NCI-H748 (cell line): Measurements from ENCODE around the gene PDE8A.
"Not testable (repeated sequence)": the region's sequence is repeated elsewhere in the genome, so short reads cannot be mapped to it uniquely, and the experiment has no call there.

Experiments
- DNase-seq: peaks from one replicate; lab custom pipeline; 2025; ENCODE audit not compliant: unreplicated experiment; lab: John Stamatoyannopoulos, UW

Gene PDE8A

DNA sequence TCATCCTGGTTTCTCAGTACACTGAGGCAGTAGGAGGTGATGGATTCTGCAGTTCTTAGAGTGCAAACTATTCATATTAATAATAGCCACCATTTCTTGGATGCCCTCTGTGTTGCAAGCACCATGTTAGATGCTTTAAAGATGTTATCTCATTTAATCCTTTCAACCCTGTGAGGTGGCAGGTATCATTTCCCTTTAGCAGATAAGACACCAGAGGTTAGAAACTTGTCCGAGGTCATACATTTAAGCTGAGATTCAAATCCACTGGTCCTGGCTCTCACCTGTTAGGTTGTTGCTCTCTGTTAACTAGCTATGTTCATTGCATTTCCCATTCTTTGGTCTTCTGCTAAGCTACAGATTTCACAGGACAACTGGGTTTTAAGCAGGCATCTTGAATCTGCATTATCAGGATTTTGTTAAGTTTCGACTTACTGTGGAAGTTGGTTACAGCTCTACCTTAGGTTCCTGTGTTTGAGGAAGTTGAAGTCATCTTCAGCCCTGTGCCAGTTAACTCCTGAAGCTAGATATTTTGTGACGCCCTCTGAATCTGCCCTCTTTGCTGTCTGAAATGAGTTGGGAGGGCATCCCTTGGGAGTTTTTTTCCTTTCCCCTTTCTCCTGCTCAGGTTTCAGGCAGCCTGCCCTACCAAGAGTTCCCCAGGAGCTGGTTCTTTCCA, 6.4 kb downstream of the PDE8A start:
- no peak for DNase-seq

DNA sequence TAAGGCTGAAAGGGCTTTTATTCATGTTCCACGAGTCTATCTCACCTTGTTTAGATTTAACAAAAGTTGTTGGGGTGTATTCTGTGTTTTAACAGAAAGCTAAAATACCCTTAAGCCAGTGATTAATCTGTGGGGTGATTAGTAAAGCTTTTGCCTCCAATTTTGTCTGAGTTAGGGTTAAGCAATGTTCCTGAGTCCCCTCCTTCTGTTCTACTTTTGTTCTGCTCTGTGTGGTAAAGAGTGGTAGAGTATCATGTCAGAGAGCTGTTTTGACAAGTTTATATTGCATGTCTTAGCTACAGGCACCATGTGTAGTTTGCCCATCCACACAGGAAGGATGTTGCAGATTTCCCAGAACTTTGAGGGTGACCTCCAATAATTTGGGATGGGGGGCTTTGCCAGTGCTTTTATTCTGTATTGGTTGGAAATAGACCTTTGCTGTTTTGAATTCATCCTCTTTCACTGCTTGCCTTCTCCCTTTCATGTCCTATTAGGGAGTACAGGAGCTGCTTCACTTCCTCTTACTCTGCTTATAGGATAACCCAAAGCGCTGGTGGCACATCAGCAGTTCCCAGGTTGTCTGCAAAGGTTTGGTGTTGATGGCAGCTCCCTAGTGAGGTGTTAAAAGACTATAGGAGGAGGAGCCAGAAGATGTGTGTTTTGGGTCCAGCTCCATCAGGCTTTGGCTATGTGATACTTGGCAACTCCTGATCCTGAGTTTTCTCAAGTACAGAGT, 7.4 kb downstream of the PDE8A start:
- no peak for DNase-seq

- DNase-seq = no peak
Measured at GRCh38 chr15:84990507-84990906, 8.9 kb downstream of the PDE8A start.

DNA sequence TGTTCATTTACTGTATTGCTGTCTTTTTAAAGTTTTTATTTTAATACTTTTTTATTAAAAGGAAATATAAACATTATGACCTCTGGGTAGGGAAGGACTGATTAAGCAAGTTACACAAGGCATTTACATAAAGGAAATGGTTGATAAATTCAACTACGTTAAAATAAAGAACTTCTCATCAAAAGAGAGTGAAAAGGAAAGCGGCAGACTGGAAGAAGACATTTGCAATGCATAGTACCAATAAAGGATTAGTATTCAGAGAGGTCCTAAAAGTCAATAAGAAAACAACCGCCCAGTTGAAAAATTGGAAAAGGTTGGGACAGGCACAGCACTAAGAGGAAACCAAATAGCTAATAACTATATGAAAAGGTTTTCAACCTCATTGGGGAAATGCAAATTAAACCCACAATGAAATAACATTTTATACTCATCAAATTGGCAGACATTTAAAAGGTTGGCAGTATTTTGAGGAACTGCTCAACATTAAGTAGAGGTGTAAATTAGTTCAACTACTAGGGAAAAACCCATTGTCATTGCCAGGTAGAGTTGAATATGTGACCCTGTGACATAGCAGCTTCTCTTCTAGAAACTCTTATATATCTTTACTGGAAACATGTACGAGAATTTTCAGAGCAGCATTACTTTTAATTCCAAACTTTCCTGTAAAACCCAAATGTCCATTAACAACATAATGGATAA, 9.5 kb downstream of the PDE8A start:
- DNase-seq = no peak

DNA sequence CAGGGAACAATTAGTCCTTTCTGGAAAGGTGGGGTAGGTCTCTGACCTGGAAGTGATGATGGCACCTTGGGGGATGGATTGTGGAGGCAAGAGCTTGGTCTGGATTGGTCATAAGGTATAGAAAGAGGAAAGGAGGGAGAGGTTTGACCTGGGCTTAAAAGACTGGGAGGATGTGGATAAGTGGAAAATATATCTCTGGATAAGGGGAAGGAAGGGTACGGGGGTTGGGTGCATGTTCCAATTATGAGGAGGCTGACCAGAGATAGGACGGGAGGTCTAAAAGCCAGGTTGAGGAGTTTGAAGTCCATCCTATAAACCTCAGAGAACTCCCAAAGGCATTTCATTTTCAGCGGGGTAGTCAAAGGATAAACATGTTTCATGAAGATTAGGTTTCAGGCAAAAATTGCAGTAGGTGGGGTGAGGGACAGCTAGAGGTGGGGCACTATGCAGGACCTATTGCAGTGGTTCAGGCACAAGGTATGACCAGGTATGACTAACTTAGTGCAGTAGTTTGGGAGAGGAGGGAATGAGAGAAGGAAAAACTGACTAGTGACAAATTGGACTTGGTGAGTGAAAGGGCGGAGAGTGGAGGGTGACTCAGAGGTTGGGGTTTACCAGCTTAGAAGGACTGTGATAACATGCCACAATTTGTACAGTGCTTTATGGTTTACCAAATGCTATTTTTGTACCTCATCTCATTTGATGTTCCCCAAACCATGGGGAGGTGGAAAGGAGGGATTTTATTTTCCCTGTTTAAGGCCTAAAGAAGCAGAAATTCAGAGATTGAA, 10.7 kb downstream of the PDE8A start:
- no peak for DNase-seq

- DNase-seq = no peak
Measured at GRCh38 chr15:84996055-84996454, 14.4 kb downstream of the PDE8A start.

GRCh38 chr15:84996714-84997113, 15.1 kb downstream of the PDE8A start:
- not testable (repeated sequence) for DNase-seq

GRCh38 chr15:84997214-84997613, 15.6 kb downstream of the PDE8A start:
- DNase-seq = not testable (repeated sequence)

DNA sequence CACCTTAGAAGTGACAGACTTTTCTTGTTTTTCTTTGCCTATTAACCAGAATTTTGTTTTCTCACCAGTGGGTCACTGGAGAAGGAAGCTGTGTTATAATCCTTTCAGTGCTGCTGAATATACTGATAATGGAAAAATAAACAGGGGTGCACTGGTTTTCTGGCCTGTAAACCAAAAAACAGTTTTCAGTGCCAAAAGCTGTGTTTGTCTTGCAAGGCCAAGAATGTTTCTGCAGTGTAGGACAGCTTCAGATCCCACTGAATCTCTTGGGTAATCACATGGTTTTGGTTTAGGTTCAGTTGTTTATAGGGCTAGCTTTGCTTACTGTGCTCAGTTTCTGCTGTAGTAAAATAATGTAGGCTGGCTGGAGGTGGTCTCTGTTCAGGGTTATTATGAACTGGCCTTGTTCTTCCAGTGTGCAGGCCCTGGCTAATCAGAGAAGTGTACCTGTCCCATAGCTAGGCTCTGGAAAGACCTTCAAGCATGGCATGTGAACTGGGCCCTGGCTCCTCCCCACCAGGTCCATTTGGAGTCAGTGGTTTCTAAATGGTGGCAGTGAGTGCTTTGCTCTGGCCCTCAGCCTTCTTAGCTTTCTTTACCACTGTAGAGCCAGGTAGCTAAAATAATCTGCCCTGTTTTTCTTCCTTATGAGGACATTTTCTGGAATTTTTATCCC, 18.7 kb downstream of the PDE8A start:
- no peak for DNase-seq

DNA sequence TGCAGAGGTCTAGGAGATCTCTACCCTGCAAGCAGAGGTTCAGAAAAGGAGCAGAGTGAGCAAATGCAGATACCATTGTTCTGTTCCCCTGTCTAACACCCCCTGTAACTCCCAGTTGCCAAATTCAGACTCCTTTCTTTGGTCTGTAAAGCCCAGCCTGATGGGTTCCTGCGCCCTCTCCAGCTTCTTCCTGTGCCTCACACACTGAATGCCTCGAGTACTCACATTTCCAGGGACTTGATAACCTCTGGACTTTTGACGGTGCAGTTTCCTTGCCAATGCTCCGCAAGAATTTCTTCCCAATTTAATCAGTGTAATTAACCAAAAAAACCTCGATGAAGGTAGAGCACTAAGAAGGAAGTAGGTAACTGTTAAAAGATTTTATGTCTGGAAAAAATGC, 19.3 kb downstream of the PDE8A start:
- DNase-seq = no peak

DNA sequence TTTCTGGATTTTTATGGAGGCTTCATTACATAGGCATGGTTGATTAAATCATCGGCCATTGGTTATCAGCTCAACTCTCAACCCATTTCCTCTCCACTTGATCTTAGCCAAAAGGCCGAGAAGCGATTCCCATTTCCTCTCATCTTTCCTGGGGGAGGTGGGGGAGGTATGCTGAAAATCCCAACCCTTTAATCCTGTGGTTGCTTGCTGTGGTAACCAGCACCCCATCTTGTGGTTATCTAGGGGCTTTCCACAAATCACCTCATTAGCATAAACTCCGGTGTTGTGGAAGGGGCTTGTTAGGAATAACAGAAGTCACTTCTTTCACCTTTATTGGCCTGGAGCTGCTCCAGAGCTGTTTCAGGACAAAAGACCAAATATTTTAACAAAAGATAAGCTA, 20.9 kb downstream of the PDE8A start:
- no peak for DNase-seq

- DNase-seq = no peak
Measured at GRCh38 chr15:85003593-85004312, 22.1 kb downstream of the PDE8A start.

GRCh38 chr15:85004550-85004949, 22.9 kb downstream of the PDE8A start:
- no peak for DNase-seq

DNA sequence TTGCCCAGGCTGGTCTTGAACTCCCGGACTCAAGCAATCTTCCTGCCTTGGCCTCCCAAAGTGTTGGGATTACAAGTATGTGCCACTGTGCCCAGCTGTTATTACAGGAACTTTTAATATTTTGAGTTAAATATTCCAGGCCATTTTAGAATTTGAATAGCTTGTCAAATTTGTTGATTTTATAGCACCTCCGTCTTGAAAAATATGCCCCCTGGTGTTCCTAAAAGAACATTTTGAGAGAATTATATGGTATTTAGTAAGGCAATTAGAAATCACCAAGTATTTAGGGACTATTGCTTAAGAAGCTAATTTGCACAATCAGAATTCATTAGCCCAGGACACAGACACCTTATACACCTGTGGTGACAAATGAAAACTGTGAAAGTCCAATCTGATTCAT, 23.7 kb downstream of the PDE8A start:
- no peak for DNase-seq

DNA sequence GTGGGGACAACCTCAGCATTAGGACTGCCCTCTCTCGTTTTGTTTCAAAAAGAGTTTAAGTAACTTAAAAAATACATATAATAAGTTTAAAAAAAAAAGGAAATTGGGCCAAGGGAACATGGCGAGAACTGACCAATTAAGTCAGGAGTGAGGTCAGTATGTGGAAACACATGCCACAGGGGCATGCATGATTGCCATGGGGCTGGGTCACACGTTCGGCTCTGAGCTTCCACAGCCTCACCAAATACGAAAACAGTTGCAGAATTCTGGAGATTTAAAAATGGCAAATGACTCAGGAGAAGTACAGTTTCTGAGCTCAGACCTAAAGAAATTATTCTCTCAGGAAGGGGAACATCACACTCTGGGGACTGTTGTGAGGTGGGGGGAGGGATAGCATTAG, 24.1 kb downstream of the PDE8A start:
- DNase-seq = no peak

DNA sequence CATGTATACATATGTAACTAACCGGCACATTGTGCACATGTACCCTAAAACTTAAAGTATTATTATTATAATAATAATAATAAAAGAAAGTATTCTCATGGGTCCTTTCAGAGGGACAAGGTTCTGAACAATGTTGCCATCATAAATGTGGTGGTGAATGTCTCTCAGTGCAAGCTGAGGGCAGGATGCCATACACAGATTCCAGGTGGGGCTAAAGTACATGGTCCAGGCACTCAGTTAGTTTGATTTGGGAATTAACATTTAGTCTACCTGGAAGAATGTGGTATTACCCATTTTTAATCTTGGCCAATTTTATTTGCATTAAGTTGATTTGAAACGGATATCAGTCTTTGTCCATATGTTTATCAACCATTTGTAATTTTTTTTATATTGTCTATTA, 24.5 kb downstream of the PDE8A start:
- no peak for DNase-seq

GRCh38 chr15:85006655-85007054, 25.0 kb downstream of the PDE8A start:
- DNase-seq = no peak

- no peak for DNase-seq
Measured at GRCh38 chr15:85007137-85007536, 25.5 kb downstream of the PDE8A start.

- DNase-seq = no peak
Measured at GRCh38 chr15:85007741-85008397, 26.2 kb downstream of the PDE8A start.
